SK-N-SH treated with all-trans-retinoic acid at 6 μM for 48 hours (cell line): ENCODE data around the gene GOLT1B.

ENCODE experiments used
- ATAC-seq: fragments of 200-7000 bp; cut with Tn5 transposase; 3 replicates; pipeline ENCODE4 v1.9.1; 2020; ENCODE audit warnings: mild to moderate bottlenecking, moderate library complexity
- CREB5 ChIP-seq: fragments of 250-450 bp; sonication (Bioruptor Pico); IDR thresholded peaks from 2 replicates; pipeline ENCODE4 v1.5.1; 2020; ENCODE audit warnings: low read depth, mild to moderate bottlenecking, moderate library complexity
- CSDC2 ChIP-seq: fragments of 250-450 bp; sonication (Bioruptor Pico); IDR thresholded peaks from 2 replicates; pipeline ENCODE4 v1.5.0; 2020; ENCODE audit warnings: mild to moderate bottlenecking, moderate library complexity
- CSRNP3 ChIP-seq: fragments of 250-450 bp; sonication (Bioruptor Pico); IDR thresholded peaks from 2 replicates; pipeline ENCODE4 v1.5.1; 2021; ENCODE audit warnings: mild to moderate bottlenecking, moderate library complexity
- ESRRG ChIP-seq: fragments of 250-450 bp; sonication (Bioruptor Pico); IDR thresholded peaks from 2 replicates; pipeline ENCODE4 v1.6.1; 2021; ENCODE audit warnings: mild to moderate bottlenecking
- GLIS3 ChIP-seq: fragments of 250-450 bp; sonication (Bioruptor Pico); IDR thresholded peaks from 2 replicates; pipeline ENCODE4 v1.5.0; 2020; ENCODE audit warnings: mild to moderate bottlenecking, moderate library complexity
- OSR1 ChIP-seq: fragments of 250-450 bp; sonication (Bioruptor Pico); IDR thresholded peaks from 2 replicates; pipeline ENCODE4 v1.8.0; 2022; ENCODE audit warnings: moderate library complexity, mild to moderate bottlenecking, inconsistent platforms
- PPARA ChIP-seq: fragments of 250-450 bp; sonication (Bioruptor Pico); IDR thresholded peaks from 2 replicates; pipeline ENCODE4 v1.5.0; 2020; ENCODE audit warnings: mild to moderate bottlenecking, borderline replicate concordance
- RARB ChIP-seq: fragments of 250-450 bp; sonication (Bioruptor Pico); IDR thresholded peaks from 2 replicates; pipeline ENCODE4 v1.8.0; 2021; ENCODE audit warnings: mild to moderate bottlenecking, moderate library complexity
- TCF4 ChIP-seq: fragments of 250-450 bp; sonication (Bioruptor Pico); IDR thresholded peaks from 2 replicates; pipeline ENCODE4 v1.8.0; 2021; ENCODE audit warnings: mild to moderate bottlenecking, moderate library complexity, borderline replicate concordance
- TOX ChIP-seq: fragments of 250-450 bp; sonication (Bioruptor Pico); IDR thresholded peaks from 2 replicates; pipeline ENCODE4 v1.8.0; 2021; ENCODE audit warnings: mild to moderate bottlenecking, moderate library complexity, borderline replicate concordance
- ZC3H10 ChIP-seq: fragments of 250-450 bp; sonication (Bioruptor Pico); IDR thresholded peaks from 2 replicates; pipeline ENCODE4 v1.5.1; 2021; ENCODE audit warnings: mild to moderate bottlenecking, moderate library complexity
- ZFP3 ChIP-seq: fragments of 250-450 bp; sonication (Bioruptor Pico); IDR thresholded peaks from 2 replicates; pipeline ENCODE4 v1.5.0; 2020; ENCODE audit warnings: mild to moderate bottlenecking, moderate library complexity
- ZFP30 ChIP-seq: fragments of 450-650 bp; formaldehyde crosslinking; IDR thresholded peaks from 2 replicates; pipeline ENCODE4 v1.5.0; 2022; ENCODE audit warnings: mild to moderate bottlenecking, moderate library complexity
- ZNF70 ChIP-seq: fragments of 450-650 bp; formaldehyde crosslinking; IDR thresholded peaks from 2 replicates; pipeline ENCODE4 v1.5.0; 2020; ENCODE audit warnings: mild to moderate bottlenecking, moderate library complexity
- ZNF8 ChIP-seq: fragments of 450-650 bp; formaldehyde crosslinking; IDR thresholded peaks from 2 replicates; pipeline ENCODE4 v1.5.0; 2020; ENCODE audit warnings: mild to moderate bottlenecking, moderate library complexity
- TF ChIP-seq, protein P1 (sequence below): fragments of 250-450 bp; sonication (Bioruptor Pico); IDR thresholded peaks from 2 replicates; pipeline ENCODE4 v1.8.0; 2020; ENCODE audit warnings: mild to moderate bottlenecking, moderate library complexity, borderline replicate concordance
- TF ChIP-seq, protein P2 (sequence below): fragments of 250-450 bp; sonication (Bioruptor Pico); IDR thresholded peaks from 2 replicates; pipeline ENCODE4 v1.8.0; 2021; ENCODE audit warnings: low read depth, mild to moderate bottlenecking, moderate library complexity, borderline replicate concordance
- TF ChIP-seq, protein P3 (sequence below): fragments of 250-450 bp; sonication (Bioruptor Pico); IDR thresholded peaks from 2 replicates; pipeline ENCODE4 v1.5.0; 2020; ENCODE audit warnings: mild to moderate bottlenecking, moderate library complexity

GOLT1B gene

GRCh38 chr12:21553329-21553675 is 51.7 kb downstream of the GOLT1B start:
- no peak for TF ChIP-seq ZC3H10 (CRISPR knock-in tag)
- no peak for TF ChIP-seq ZFP30
- TF ChIP-seq, protein P1, sequence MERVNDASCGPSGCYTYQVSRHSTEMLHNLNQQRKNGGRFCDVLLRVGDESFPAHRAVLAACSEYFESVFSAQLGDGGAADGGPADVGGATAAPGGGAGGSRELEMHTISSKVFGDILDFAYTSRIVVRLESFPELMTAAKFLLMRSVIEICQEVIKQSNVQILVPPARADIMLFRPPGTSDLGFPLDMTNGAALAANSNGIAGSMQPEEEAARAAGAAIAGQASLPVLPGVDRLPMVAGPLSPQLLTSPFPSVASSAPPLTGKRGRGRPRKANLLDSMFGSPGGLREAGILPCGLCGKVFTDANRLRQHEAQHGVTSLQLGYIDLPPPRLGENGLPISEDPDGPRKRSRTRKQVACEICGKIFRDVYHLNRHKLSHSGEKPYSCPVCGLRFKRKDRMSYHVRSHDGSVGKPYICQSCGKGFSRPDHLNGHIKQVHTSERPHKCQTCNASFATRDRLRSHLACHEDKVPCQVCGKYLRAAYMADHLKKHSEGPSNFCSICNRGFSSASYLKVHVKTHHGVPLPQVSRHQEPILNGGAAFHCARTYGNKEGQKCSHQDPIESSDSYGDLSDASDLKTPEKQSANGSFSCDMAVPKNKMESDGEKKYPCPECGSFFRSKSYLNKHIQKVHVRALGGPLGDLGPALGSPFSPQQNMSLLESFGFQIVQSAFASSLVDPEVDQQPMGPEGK (CRISPR knock-in tag): no peak
- TF ChIP-seq, protein P2, sequence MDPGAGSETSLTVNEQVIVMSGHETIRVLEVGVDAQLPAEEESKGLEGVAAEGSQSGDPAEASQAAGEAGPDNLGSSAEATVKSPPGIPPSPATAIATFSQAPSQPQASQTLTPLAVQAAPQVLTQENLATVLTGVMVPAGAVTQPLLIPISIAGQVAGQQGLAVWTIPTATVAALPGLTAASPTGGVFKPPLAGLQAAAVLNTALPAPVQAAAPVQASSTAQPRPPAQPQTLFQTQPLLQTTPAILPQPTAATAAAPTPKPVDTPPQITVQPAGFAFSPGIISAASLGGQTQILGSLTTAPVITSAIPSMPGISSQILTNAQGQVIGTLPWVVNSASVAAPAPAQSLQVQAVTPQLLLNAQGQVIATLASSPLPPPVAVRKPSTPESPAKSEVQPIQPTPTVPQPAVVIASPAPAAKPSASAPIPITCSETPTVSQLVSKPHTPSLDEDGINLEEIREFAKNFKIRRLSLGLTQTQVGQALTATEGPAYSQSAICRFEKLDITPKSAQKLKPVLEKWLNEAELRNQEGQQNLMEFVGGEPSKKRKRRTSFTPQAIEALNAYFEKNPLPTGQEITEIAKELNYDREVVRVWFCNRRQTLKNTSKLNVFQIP: no peak
- TF ChIP-seq RARB (CRISPR knock-in tag): no peak
- ATAC-seq: no peak

DNA sequence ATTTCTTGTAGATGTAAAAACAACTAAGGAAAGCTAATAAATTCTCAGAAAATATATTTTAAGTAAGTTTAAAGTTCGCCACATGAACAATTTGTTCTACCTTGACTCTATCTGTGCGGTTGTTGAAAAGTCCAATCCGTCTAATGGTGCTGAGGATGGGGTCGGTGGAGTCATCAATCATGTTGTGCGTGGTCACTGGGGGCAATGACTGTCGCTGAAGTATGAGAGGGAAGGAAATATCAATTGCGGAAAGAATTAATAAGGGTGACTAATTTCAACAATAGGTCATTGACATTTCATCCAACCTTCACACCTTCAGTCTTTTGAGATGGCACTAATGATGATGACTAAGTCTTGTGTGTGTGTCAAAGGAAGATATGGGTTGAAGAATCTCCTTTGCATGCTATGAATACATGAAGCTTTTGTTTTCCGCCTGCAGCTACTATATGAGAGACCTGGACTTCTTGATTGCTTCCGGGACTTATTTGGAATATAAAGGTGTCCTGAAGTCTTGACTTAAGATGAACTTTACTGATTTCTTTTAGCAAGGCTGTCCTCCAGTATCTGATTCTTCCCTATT is 56.6 kb downstream of the GOLT1B start:
- ATAC-seq: no peak
- TF ChIP-seq CSDC2 (CRISPR knock-in tag): no peak
- no peak for TF ChIP-seq ZNF8 (CRISPR knock-in tag)
- TF ChIP-seq ESRRG (CRISPR knock-in tag): no peak
- TF ChIP-seq ZC3H10 (CRISPR knock-in tag): no peak
- TF ChIP-seq CSRNP3 (CRISPR knock-in tag): no peak
- no peak for TF ChIP-seq PPARA (CRISPR knock-in tag)
- no peak for TF ChIP-seq ZFP30
- no peak for TF ChIP-seq RARB (CRISPR knock-in tag)
- no peak for TF ChIP-seq OSR1 (CRISPR knock-in tag)
- TF ChIP-seq TCF4: no peak
- TF ChIP-seq TOX (CRISPR knock-in tag): no peak
- TF ChIP-seq, protein P1 (CRISPR knock-in tag): no peak
- TF ChIP-seq ZFP3 (CRISPR knock-in tag): no peak
- TF ChIP-seq, protein P3, sequence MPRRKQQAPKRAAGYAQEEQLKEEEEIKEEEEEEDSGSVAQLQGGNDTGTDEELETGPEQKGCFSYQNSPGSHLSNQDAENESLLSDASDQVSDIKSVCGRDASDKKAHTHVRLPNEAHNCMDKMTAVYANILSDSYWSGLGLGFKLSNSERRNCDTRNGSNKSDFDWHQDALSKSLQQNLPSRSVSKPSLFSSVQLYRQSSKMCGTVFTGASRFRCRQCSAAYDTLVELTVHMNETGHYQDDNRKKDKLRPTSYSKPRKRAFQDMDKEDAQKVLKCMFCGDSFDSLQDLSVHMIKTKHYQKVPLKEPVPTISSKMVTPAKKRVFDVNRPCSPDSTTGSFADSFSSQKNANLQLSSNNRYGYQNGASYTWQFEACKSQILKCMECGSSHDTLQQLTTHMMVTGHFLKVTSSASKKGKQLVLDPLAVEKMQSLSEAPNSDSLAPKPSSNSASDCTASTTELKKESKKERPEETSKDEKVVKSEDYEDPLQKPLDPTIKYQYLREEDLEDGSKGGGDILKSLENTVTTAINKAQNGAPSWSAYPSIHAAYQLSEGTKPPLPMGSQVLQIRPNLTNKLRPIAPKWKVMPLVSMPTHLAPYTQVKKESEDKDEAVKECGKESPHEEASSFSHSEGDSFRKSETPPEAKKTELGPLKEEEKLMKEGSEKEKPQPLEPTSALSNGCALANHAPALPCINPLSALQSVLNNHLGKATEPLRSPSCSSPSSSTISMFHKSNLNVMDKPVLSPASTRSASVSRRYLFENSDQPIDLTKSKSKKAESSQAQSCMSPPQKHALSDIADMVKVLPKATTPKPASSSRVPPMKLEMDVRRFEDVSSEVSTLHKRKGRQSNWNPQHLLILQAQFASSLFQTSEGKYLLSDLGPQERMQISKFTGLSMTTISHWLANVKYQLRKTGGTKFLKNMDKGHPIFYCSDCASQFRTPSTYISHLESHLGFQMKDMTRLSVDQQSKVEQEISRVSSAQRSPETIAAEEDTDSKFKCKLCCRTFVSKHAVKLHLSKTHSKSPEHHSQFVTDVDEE (CRISPR knock-in tag): no peak
- TF ChIP-seq CREB5 (CRISPR knock-in tag): no peak
- TF ChIP-seq GLIS3 (CRISPR knock-in tag): no peak
- TF ChIP-seq, all 23 proteins: peak for 0

GRCh38 chr12:21559855-21560569 is 58.4 kb downstream of the GOLT1B start:
- TF ChIP-seq ZNF70 (CRISPR knock-in tag) (no peak), TOX (CRISPR knock-in tag) (no peak)
- no peak for ATAC-seq
